Thyroid gland (tissue), 4 donors: ENCODE measurements around the gene ICE2. TPM values are rescaled to one million over a fixed set of nuclear protein-coding genes. Genes with fewer than 3 reads are reported as not detected.

Experiments
- DNase-seq, 2 donors: peaks; one replicate each; pipeline ENCODE4 v3.0.0-alpha.2; 2019
- H3K27ac ChIP-seq, 3 donors: fragments of 200-600 bp; sonication (generic); 1 replicate in 2 of 3; 2 replicates in 1 of 3; pipeline ENCODE4 v1.5.1; 2016 to 2019; ENCODE audit warnings: mild to moderate bottlenecking in 1 of 3, moderate library complexity in 1 of 3
- H3K27me3 ChIP-seq: fragments of 200-600 bp; sonication (generic); one replicate; pipeline ENCODE4 v1.5.1; 2019
- H3K36me3 ChIP-seq, 2 donors: fragments of 200-600 bp; sonication (generic); one replicate each; pipeline ENCODE4 v1.5.1; 2016 to 2019
- H3K4me1 ChIP-seq, 2 donors: fragments of 200-600 bp; sonication (generic); one replicate each; pipeline ENCODE4 v1.5.1; 2017 to 2019
- H3K4me3 ChIP-seq, 3 donors: fragments of 200-600 bp; sonication (generic); replicated peaks in 1 of 3; 1 replicate in 2 of 3; 2 replicates in 1 of 3; pipeline ENCODE4 v1.5.1; 2016; ENCODE audit warnings: mild to moderate bottlenecking in 1 of 3
- H3K9me3 ChIP-seq: fragments of 200-600 bp; sonication (generic); one replicate; pipeline ENCODE4 v1.5.1; 2017
- CTCF ChIP-seq, 6 experiments: fragments of 200-600 bp in 3 of 6; fragments of 450-650 bp in 3 of 6; sonication (generic) in 3 of 6; IDR thresholded peaks; one replicate each; pipeline ENCODE4 v1.5.1; 2016 to 2019; ENCODE audit warnings: antibody characterized with exemption in 6 of 6, mild to moderate bottlenecking in 2 of 6, inconsistent platforms in 1 of 6, moderate library complexity in 1 of 6
- POLR2A ChIP-seq, 2 donors: fragments of 450-650 bp; IDR thresholded peaks; one replicate each; pipeline ENCODE4 v1.6.1; 2017; ENCODE audit warnings: antibody characterized with exemption in 2 of 2, mild to moderate bottlenecking in 2 of 2, moderate library complexity in 1 of 2
- WGBS, 2 donors: methylation state at CpG; one replicate each; pipeline ENCODE4 v1.1.5; 2017; 5-methylcytosine and 5-hydroxymethylcytosine counted together
- intact Hi-C: fragments of 100-400 bp; cut with DNase I; formaldehyde crosslinking; loops from one replicate; pipeline ENCODE4 v1.15.1; 2023
- total RNA-seq, 4 donors: library from RNA; depleted of rRNA; stranded (reverse); fragments of >200 nt; gene quantifications; one replicate each; pipeline ENCODE4 v1.2.3, GENCODE V29; 2016

ICE2 gene
- total RNA-seq, 4 donors from 2014 or later = 52.6 to 84.5 (median 59.5) TPM

GRCh38 chr15:60476713-60477112 is 2.2 kb downstream of the ICE2 start:
- WGBS, 2 donors = 46 to 50% methylated on average over 3 of the region's 3 CpGs
- no peak for TF ChIP-seq CTCF (IDR thresholded peaks at IDR 0.05)
- no peak for TF ChIP-seq POLR2A (IDR thresholded peaks at IDR 0.05)
- Histone ChIP-seq H3K27ac (peak overlapping the region in 1 of 3 donors; percentile 98), H3K27me3 (no peaks in the 10 kb centered on the region), H3K9me3 (no peaks in the 10 kb centered on the region), H3K4me3 (no peak overlapping the region), H3K36me3 (peaks cover 0 to 4% of the 10 kb centered on the region in 2 donors), H3K4me1 (peaks cover 39 to 41% of the 10 kb centered on the region in 2 donors)
- DNase-seq = no peak
- intact Hi-C loops = no loop called here

- no peak for TF ChIP-seq POLR2A (IDR thresholded peaks at IDR 0.05)
- no peak for TF ChIP-seq CTCF (IDR thresholded peaks at IDR 0.05)
- Histone ChIP-seq H3K9me3 (no peaks in the 10 kb centered on the region), H3K4me1 (peaks cover 22 to 24% of the 10 kb centered on the region in 2 donors), H3K27ac (no peak overlapping the region), H3K4me3 (no peak overlapping the region), H3K36me3 (peaks cover 0 to 6% of the 10 kb centered on the region in 2 donors), H3K27me3 (no peaks in the 10 kb centered on the region)
- DNase-seq = no peak
- intact Hi-C loops = no loop called here
- 96 to 100% methylated on average over 3 of the region's 3 CpGs for WGBS, 2 donors
Observed at GRCh38 chr15:60473135-60473534, 5.8 kb downstream of the ICE2 start.

- no peak for DNase-seq
- Histone ChIP-seq H3K36me3 (peaks cover 0 to 16% of the 10 kb centered on the region in 2 donors), H3K4me1 (peaks cover 5 to 6% of the 10 kb centered on the region in 2 donors), H3K27me3 (no peaks in the 10 kb centered on the region), H3K9me3 (no peaks in the 10 kb centered on the region), H3K4me3 (no peak overlapping the region), H3K27ac (no peak overlapping the region)
- intact Hi-C loops = no loop called here
- 91 to 92% methylated on average over 4 of the region's 4 CpGs for WGBS, 2 donors
- TF ChIP-seq CTCF (IDR thresholded peaks at IDR 0.05) = no peak
- TF ChIP-seq POLR2A (IDR thresholded peaks at IDR 0.05) = no peak
Observed at GRCh38 chr15:60471314-60471713, 7.6 kb downstream of the ICE2 start.

- no peaks in the 10 kb centered on the region for H3K9me3 ChIP-seq
- TF ChIP-seq CTCF (IDR thresholded peaks at IDR 0.05) = no peak
- TF ChIP-seq POLR2A (IDR thresholded peaks at IDR 0.05) = no peak
- H3K4me3 ChIP-seq = no peak overlapping the region
- intact Hi-C loops = no loop called here
- peaks cover 6 to 22% of the 10 kb centered on the region in 2 donors for H3K36me3 ChIP-seq
- no peak for DNase-seq
- no peak overlapping the region for H3K27ac ChIP-seq
- H3K4me1 ChIP-seq = no peaks in the 10 kb centered on the region
- H3K27me3 ChIP-seq = no peaks in the 10 kb centered on the region
Observed at GRCh38 chr15:60469893-60470641, 8.9 kb downstream of the ICE2 start.

GRCh38 chr15:60464836-60465630 is 13.9 kb downstream of the ICE2 start:
- intact Hi-C loops = no loop called here
- no peak overlapping the region for H3K4me3 ChIP-seq
- no peak overlapping the region for H3K27ac ChIP-seq
- no peaks in the 10 kb centered on the region for H3K4me1 ChIP-seq
- H3K9me3 ChIP-seq = no peaks in the 10 kb centered on the region
- H3K27me3 ChIP-seq = no peaks in the 10 kb centered on the region
- peaks cover 6 to 19% of the 10 kb centered on the region in 2 donors for H3K36me3 ChIP-seq
- no peak for TF ChIP-seq POLR2A (IDR thresholded peaks at IDR 0.05)
- no peak for TF ChIP-seq CTCF (IDR thresholded peaks at IDR 0.05)
- DNase-seq = no peak
- WGBS, 2 donors = 78 to 80% methylated on average over 7 of the region's 7 CpGs
